ENCODE results near the gene ITGB2.

ITGB2 gene

DNA sequence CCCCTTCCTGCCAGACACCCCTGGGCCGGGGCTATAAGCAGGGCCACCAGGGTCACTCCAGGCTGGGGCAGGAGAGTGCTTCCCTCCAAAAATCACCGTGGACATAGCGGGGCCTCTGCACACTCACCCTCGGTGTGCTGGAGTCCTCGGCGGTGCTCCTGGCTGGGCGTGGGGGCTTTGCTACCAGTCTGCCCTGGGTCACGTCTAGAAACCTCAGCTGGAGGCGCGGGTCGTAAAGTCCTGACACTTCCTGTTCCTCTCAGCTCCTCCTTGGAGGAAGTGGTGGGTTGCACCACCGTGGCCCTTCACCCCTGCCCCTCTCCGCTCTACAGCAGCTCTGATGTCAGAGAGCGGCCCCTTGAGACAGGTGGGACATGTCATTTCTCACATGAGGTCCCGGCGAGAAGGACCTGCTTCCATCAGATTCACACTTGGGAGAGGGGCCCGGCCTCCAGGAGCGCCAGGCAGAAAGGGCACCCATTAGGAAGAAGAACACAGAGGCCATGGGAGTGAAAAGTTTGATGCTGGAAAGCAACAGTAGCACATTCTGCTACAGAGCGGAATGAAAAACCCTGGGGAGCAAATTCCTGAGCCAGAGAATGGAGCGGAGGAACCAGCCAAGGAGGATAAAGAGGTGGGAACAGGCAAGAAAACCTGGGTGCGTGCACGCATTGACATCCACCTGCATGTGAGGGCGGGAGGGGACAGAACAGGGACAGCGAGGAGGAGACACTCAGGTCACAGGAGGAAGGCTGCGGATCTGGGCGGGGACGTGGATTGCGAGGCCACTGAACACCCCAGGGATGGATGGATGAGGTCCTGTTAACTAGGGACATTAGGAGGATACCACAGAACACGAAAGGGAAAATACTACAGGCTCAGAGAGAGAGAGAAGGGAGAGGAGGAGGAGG, at the start of gene ITGB2:
TSS of gene ITGB2 (minus strand) at position 206 of the 911 bp plus-strand sequence. CDS start 10,117 bp downstream, outside the sequence.
- peak; percentile 57 for DNase-seq (ENCODE audit: low read depth)

DNA sequence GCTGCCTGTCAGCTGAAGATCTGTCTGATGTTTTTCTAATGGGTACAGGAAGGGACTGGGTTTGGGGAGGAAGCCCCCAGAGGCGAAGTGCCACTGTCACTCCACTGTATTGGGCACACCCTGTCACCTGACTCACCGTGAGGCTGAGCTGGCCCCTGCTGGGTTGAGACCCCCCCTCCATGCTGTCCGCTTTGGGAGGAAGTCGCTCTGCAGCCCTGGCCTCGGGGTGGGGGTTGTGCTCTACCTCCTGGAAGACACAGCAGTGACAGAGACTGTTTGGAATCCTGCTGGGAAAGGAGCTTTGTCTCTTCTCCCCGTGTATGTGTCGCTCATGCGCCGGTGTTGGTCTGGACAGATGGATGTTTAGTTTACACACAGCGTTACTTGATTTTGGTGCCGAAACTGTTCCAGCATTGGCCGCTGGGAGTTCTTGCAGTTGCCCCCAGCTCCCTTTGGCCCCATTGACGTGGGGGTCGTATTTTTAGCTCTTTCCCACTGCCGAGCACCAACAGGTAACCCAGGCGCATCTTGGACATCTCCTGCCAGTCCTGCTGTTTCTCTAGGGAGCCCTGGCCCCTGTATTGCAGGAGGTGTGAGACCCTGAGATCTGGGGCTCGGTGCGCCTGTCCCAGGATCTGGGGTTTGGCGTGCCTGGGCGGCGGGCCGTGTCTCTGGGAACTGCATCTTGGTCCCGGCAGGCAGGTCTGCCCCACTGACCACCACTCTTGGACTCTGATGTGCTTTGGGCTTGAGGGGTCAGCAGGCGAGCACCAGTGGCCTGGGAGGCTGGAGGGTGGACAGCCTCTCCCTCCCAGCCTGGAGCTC, 49.4 kb upstream of the ITGB2 start:
- DNase-seq (ENCODE audit: low read depth) = no peak

DNA sequence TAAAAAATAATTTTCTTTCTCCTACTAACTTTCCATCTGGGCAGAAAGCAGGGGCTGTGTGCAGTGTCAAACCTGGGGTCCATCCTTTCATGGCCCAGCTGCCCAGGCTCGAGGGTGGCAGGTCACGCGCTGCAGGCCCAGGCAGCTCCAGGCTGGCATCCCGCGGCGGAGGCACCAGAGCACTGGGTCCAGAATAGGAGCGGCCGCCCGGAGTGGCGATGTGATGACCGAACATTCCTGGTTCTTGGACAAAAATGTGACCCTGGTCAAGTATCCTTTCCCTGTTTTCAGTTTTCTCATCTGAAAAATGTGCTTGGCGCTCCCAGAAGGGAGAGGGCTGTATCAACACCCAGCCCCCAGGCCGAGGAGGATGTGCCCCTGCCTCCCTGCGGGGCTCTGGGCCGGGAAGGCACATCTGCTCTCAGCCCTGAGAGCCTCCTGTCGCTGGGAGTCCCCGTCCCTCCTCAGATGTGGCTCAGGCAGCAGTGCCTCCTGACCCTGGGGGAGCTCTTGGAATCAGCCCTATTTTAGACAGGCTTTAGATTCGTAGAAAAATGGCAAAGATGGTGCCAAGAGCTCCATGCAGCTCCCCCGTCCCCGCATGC, 48.5 kb upstream of the ITGB2 start:
- DNase-seq (ENCODE audit: low read depth) = no peak

DNA sequence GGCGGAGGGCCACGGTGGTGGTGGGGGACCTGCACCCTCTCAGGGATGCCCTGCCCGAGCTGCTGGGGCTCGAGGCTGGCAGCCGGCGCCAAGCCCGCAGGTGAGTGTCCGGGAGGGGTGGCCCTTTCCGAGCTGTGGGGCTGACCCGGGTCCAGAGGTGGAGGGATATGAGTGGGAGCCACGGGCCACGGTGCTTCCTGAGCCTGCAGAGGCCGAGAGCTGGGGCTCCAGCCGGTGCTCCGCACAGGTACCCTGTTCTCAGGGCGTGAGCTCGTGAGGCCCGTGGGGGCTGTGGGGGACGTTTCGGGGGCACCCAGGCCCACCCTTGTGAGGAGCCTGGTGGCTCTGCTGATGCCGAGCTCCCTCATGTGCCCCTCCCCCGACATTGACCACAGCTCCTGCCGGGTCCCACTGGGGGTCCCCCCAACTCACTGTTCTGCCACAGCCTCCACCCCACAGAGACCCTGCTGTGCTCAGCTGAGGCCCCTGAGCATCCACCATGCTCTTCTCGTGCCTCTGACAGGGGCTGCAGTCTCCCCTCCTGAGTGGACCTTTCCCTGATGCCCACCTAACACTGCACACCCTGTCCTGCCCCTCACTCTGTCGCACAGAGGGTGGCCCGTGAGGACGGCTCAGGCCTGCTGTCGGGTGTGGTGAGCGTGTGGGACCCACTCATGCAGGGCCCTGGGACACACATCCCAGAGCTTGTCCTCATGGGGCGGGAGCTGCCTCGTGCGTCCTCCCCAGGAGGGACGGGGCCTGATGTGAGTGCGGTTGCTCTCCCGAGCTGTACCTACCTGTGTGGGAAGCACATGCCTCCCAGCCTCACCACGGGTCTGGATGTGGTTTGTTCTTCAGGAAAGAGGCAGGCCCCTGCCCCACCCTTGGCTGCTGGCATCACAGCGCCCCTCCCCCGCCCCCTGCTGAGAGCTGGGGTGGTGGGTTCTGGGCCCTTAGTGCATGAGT, 46.7 kb upstream of the ITGB2 start:
- no peak for DNase-seq (ENCODE audit: low read depth)

DNA sequence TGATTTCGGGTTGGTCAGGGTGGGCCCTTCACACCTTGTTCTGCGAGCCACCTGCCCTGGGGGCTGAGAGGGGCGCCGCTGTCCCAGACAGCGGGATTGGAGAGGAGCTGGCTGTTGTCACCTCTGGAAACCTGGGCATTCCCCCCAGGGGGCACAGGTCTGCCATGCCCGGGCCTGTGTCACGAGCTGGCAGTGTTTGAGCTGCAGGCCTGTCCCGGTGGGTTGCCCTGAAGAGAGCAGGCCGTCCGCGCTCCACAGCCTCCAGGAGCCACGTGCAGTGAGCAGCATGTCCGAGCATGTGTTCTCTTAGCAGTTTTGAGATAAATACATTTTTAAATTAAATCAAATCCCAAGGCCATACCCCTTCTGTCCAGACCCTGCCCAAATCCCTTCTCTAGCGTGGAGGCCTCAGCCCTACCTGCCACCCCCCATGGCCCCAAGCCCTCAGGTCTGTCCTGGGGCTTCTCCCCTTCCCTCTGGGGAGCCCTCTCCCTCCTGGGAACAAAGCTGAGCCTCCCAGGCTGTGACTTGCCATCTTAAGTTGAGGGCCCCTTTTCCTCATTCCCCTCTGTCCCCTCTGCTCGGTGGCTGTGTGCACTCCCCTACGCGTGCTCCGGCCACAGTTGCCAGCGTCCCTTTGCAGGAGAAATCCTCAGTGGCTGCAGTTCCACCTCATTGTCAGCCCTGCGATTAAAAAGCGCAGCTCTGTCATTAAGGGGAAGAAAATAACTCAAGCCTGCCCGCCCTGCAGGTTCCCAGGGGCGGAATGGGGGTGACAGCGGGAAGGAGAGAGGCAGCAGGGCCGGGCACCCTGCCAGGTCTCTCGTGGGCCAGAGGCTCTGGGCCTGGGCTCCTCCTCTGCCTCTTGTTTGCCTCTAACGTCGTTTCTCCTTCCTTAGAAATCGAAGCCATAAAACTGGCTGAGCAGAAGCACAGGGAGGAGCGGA, 45.7 kb upstream of the ITGB2 start:
- no peak for DNase-seq (ENCODE audit: low read depth)

DNA sequence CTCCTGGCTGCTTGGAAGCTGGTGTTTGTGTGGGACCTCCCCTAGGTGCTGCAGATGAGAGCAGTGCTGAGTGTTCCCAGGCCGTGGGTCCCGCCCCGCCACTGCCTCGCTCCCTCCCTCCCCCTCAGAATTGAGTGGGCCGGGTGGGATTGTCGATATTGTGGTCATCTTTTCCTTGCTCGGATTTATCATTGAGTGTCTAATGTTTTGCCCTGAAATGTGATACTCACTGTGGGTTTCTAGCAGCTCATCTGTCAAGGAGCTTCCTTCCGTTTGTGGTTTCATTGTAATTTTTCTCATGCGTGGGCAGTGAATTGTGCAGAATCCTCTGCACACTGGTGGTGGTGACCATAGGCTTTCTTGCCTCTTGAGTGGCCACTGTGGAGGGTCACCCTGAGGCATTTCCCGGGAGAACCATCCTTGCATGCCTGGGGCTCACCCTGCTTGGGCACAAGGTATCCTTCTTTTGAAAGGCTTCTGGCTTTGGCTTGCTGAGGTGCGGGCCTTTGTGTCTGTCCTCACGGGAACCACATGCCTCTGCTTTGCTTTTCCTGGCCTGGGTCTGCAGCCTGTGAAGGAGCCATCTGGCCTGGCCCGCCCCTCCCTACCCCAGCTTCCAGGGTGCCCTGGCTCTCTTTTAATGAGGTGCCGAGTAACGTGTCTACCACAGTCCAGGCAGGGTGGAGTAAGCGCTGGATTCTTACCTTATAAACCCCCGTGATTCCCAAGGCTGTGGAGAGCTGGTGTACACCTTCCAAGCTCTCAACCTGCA, 44.7 kb upstream of the ITGB2 start:
- no peak for DNase-seq (ENCODE audit: low read depth)

DNA sequence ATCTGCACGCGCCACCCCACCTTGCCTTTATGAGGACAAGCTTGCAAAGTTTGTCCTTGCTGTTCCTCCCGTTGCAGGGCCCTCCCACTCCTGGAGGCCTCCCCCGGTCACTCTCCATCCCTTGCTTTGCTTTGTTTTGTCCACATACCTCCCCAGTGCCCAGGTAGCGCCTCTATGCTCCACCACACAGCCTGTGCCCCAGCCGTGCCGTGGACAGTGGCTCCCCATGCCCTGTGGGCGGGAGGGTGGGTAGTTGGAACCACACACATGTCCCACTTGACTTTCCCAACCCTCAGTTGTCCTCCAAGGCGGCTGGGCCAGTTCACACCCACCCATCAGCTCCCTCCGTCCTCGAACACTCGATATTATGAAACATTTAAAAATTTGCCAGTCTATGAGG, 43.7 kb upstream of the ITGB2 start:
- DNase-seq (ENCODE audit: low read depth) = no peak

DNA sequence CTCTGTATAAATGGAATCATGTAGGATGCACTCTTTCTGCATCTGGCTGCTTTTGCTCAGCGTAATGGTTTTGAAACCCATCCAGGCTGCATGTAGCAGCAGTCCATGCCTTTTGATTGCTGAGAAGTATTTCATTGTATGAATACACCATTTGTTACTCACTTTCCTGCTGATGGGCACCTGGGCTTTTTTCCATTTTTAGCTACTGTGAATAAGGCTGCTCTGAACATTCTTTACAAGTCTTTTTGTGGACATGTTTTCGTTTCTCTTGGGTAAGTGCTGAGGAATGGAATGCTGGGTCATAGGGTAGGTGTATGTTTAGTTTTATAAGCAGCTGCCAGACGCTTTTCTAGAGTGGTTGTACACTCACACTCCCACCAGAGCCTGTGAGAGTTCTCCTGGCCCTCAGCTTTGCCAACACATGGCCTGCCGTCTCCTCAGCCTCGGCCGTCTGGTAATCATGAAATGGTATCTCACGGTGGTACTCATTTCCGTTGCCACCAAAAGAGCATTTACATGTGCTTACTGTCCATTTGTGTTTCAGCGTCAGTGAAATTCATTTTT, 41.8 kb upstream of the ITGB2 start:
- no peak for DNase-seq (ENCODE audit: low read depth)

DNA sequence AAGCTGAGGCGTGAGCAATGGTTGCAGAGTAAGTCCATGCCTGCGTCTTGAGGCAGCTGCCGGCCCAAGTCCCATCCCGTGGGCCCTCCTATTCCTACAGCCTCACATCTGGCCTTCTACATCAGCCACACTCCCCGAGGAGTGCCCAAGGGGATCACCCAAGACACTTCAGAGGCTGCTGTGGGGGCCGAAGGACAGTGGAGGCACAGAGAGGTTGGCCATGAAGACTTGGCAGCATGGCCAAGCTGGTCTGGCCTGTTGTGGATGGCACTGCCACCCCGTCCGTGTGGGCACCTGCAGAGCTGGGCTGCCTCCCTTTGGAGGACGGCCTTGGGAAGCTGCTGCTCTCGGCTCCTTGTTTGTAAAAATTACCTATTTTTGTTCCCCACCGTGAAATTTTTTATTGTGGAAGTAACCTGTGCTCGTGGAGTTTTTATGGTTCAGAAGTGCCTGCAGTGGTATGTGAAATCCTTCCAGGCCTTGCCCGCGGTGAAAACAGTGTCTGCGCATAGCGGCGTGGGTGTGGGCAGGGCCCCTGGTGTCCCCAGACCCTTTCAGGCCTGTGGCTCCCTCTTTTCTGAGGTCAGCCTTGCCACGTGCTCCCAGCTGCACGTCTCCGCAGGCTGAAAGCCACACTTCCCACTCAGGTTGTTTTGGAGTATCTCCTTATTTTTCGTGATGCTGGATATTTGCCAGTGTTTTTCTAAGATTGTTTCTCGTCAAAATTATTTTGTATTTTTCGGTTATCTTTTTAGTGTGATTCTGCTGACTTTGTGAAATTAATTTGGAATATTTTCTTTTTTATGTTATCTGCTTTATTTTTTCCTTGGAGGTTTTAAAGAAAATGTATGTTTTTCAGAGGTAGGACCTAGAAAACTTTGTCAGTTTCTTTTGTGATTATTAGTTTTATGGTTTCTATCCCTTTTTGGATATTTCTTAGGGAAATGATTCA, 39.7 kb upstream of the ITGB2 start:
- no peak for DNase-seq (ENCODE audit: low read depth)

DNA sequence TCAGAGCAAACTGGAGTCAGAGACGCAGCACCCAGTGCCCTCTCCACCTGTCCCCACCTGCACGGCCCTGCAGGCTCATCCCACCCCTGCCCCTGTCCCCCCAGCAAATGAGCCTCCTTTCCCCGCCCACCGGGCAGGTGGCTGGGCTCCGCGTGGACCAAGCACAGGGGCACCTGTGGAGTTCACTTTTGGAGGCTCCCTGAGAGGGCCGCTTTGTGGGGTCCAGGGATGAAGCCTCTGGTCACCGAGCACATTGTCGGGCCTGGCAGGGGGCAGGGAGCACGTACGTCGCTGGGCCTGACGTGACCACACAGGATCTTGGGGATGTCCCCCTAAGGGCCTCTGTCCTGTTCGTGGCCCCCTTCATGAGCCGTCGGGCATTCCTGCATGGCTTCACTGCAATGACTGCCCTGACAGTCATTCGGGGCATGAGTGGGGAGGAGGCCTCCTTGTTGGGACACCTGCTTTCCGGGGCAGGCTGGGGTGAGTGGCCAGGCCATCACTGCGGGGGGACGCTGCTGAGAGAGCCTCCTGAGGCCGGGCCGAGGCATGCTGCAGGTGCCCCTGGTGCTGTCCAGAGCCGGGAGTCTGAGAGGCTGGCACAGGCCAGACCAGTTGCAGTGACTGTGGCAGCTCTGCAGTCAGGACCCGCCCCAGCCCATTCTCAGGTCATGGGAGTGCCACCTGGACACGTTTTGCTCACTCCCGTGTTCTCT, 38.8 kb upstream of the ITGB2 start:
- DNase-seq (ENCODE audit: low read depth) = no peak

DNA sequence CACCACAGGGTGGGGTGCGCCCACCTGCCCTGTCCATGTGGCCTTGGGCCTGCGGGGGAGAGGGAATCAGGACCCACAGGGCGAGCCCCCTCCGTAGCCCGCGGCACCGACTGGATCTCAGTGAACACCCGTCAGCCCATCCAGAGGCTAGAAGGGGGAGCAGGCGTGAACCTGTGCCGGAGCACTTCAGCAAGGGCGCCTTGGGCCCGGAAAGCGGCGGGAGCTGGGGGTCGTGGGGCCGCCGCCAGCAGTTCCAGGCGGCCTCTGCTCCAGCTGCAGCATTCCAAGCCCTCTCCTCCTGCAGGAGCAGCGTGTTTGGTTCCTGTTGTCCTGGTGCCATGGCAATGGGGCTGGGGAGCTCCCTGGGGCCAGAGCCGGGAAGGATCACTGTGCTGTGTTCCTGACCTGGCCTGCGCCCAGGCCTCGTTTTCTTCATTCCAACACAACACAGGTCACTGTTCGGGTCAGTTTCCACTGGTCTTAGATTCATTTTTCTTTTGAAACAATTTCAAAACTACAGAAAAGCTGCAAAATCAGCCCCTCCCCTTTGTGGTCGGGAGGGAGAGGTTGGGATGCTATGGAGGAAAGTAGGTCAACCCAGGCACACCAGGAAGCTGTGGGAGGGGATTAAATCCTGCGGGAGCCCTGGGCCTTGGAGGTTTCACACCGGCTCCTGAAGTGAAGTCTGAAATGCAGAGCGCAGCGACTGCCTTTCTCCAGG, 37.9 kb upstream of the ITGB2 start:
- no peak for DNase-seq (ENCODE audit: low read depth)

DNA sequence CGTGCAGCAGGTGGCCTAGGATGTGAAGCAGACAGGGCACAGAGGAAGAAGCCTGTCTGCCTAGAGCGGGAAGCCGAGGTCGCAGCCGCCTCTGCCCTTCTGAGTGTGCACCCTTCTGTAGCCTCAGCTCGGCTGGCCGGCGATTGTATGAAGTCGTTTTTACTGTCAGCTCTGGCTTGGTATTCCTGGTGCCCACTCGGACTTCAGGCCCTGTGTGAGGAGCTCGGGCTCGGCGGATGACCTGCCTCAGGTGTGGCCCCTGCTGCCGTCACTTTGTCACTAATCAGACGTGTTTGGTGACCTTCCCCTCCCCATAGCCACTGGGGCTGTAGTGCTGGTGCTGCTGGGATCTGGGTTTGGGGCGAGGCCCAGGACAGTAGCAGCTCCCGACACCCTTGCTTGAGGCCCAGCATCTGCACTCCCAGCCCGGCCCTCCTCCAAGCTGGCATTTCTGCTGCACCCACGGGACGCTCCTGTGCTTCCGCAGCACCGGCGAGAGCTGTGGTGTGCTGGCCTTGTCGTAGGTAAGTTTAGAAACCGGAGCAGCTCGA, 37.3 kb upstream of the ITGB2 start:
- DNase-seq (ENCODE audit: low read depth) = no peak

DNA sequence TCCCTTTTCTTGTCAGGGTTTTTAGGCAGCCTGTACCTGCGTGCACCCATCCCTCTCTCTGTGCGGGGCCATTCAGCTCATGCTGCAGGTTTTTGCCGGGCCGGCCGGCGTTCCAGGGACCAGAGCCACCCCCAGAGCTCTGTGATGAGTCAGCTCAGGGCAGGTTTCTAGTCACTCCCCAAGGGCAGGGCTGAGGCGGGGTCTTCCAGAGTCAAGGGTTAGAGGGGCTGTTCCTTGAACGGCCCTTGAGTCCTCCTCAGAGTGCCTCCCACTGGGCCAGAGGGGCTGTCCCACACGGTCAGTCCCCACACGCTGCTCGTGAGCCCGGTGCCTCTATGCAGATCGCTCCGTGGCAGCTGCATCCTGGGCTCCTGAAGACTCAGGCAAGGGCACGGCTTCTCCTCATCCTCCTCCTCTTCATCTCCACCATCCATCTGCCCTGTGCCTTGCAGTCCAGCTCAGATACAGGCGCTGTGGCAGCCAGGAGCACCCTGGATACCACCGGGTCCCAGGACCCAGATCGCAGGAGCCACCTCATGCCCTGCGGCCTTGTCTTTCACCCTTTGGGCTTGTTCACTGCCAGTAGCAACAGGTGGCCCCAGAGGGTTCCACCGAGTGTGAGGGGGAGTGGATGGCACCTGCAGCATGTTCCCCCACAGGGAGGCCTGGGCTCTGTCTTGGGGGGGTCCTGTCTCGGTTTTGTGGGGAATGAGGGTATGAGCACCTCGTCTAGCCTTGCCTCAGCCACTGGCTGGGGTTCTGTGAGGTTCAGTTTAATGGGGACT, 36.5 kb upstream of the ITGB2 start:
- DNase-seq (ENCODE audit: low read depth) = no peak

DNA sequence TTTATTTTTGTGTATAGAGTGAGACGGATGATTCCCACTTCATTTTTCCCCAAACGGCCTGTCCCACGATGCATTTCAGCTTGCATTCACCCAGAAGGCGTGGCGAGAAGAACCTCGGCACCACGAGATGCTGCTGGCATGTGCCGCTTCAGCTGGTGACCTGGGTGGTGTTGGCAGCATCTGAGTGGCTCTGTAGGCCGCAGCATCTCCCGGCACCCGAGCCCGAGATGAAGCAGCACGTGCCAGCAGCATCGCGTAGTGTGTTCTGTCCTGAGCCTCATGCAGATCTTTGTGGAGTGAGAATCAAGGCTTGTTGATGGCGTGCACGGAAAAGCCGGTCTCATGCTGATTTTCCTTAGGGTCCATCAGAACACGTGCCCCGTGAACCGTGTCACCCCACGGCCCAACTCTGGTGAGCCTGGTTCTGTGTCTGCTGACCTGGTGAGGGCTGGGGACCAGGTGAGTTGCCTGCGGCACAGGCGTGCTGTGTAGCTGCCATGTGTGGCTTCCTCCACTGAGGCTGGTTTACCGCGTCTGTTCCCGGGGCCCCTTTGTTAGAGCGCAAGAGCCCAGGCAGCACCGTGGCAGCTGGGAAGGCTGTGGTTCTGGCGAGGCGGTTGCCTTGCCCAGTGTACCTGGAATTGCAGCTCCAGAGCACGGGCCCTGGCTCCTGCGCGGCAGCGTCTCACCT, 35.8 kb upstream of the ITGB2 start:
- no peak for DNase-seq (ENCODE audit: low read depth)

DNA sequence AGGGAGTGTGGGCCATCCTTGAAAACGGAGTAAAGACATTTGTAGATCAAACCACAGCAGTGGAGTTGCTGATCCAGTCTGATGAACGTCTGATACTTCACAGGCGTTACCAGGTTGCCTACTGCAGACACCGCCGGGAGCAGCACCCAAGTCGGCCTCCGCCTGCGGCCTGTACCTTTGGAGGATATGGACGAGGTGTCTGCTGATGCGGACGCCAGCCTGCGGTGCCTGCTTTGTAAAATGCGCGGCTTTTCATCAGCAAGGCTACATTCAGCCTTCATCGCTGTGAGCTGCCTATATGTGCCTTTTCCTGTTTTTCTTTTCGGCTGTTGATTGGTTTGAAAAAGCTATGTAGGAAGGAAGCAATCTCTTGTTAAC, 35.1 kb upstream of the ITGB2 start:
- no peak for DNase-seq (ENCODE audit: low read depth)

Data from stimulated activated CD8-positive, alpha-beta memory T cell treated with anti-CD3 and anti-CD28 coated beads, Interleukin-4, amount 100 ng/mL, for 24 hours (primary cell).